HepG2 (cell line): ENCODE data around the gene PRSS48. TPM values are rescaled to one million over a fixed set of nuclear protein-coding genes. Genes with fewer than 3 reads are reported as not detected.

Experiments
- ARHGAP35 ChIP-seq: sonication (generic); formaldehyde crosslinking; IDR thresholded peaks from 2 replicates; pipeline ENCODE4 v1.9.0; 2022; ENCODE audit warnings: mild to moderate bottlenecking, inconsistent platforms, moderate library complexity, missing genetic modification reagents, borderline replicate concordance
- ARID4A ChIP-seq: sonication (generic); formaldehyde crosslinking; IDR thresholded peaks from 2 replicates; pipeline ENCODE4 v1.5.0; 2020; ENCODE audit warnings: mild to moderate bottlenecking, missing genetic modification reagents, borderline replicate concordance
- ARNT ChIP-seq: fragments of 450-650 bp; IDR thresholded peaks from 2 replicates; pipeline ENCODE4 v1.6.1; 2017
- ETV5 ChIP-seq: IDR thresholded peaks from 2 replicates; pipeline ENCODE4 v1.6.1; 2018; ENCODE audit warnings: missing biosample characterization, missing genetic modification reagents, inconsistent platforms, borderline replicate concordance
- KDM6A ChIP-seq: IDR thresholded peaks from 2 replicates; pipeline ENCODE4 v1.6.1; 2016; ENCODE audit warnings: low read depth
- KLF13 ChIP-seq: sonication (generic); formaldehyde crosslinking; IDR thresholded peaks from 2 replicates; pipeline ENCODE4 v1.4.0; 2020; ENCODE audit warnings: mild to moderate bottlenecking, missing genetic modification reagents
- SRSF4 ChIP-seq: fragments of 200-400 bp; formaldehyde crosslinking; IDR thresholded peaks from one replicate; pipeline ENCODE4 v1.6.1; 2018; ENCODE audit warnings: mild to moderate bottlenecking, low read depth, low read length, moderate library complexity; ENCODE audit not compliant: poor library complexity, severe bottlenecking
- U2AF2 ChIP-seq: fragments of 200-400 bp; formaldehyde crosslinking; IDR thresholded peaks from 2 replicates; pipeline ENCODE4 v1.6.1; 2017; ENCODE audit warnings: low read depth, mild to moderate bottlenecking, low read length
- WIZ ChIP-seq: sonication (generic); formaldehyde crosslinking; IDR thresholded peaks from 2 replicates; pipeline ENCODE4 v1.5.1; 2020; ENCODE audit warnings: mild to moderate bottlenecking, missing genetic modification reagents
- ZBTB25 ChIP-seq: IDR thresholded peaks from 2 replicates; pipeline ENCODE4 v1.6.1; 2018; ENCODE audit warnings: missing genetic modification reagents
- ZNF343 ChIP-seq: sonication (generic); formaldehyde crosslinking; IDR thresholded peaks from 2 replicates; pipeline ENCODE4 v1.4.0; 2020; ENCODE audit warnings: mild to moderate bottlenecking, missing genetic modification reagents
- ZNF44 ChIP-seq: sonication (generic); formaldehyde crosslinking; IDR thresholded peaks from 2 replicates; pipeline ENCODE4 v1.5.1; 2020; ENCODE audit warnings: mild to moderate bottlenecking, missing genetic modification reagents
- ZNF549 ChIP-seq: sonication (generic); formaldehyde crosslinking; IDR thresholded peaks from 2 replicates; pipeline ENCODE4 v1.5.0; 2020; ENCODE audit warnings: missing genetic modification reagents
- ZNF570 ChIP-seq: sonication (generic); formaldehyde crosslinking; IDR thresholded peaks from 2 replicates; pipeline ENCODE4 v1.4.0; 2020; ENCODE audit warnings: mild to moderate bottlenecking, missing genetic modification reagents, borderline replicate concordance
- ZNF790 ChIP-seq: sonication (generic); formaldehyde crosslinking; IDR thresholded peaks from 2 replicates; pipeline ENCODE4 v1.8.0; 2022; ENCODE audit warnings: missing genetic modification reagents, mild to moderate bottlenecking, borderline replicate concordance
- ZNF883 ChIP-seq: sonication (generic); formaldehyde crosslinking; IDR thresholded peaks from 2 replicates; pipeline ENCODE4 v1.5.1; 2020; ENCODE audit warnings: mild to moderate bottlenecking, missing genetic modification reagents; ENCODE audit errors: not compliant biosample characterization
- polyA plus RNA-seq, 8 experiments: library from polyadenylated mRNA; depleted of rRNA in 3 of 8; stranded (reverse) in 7 of 8; unstranded in 1 of 8; fragments of >200 nt; fragmentation: Illumina TruSeq in 4 of 8; extraction: Trizol in 4 of 8; gene quantifications; 2 replicates each; pipeline versions ENCODE4 v1.2.1 to v1.2.3, GENCODE V29; 2011 to 2016; ENCODE audit warnings: low read depth in 4 of 8, missing spikeins in 1 of 8, mixed read lengths in 1 of 8; ENCODE audit not compliant: insufficient read depth in 1 of 8
- total RNA-seq, 5 experiments: library from RNA; depleted of rRNA; stranded (reverse); fragments of >200 nt; fragmentation: Illumina TruSeq; extraction: Trizol; gene quantifications; 2 replicates each; pipeline ENCODE4 v1.2.3, GENCODE V29; 2016; ENCODE audit warnings: low read depth in 1 of 5
- TF ChIP-seq, protein P1 (sequence below): sonication (generic); formaldehyde crosslinking; IDR thresholded peaks from 2 replicates; pipeline ENCODE4 v1.4.0; 2020; ENCODE audit warnings: mild to moderate bottlenecking, missing genetic modification reagents
- TF ChIP-seq, protein P2 (sequence below): sonication (generic); formaldehyde crosslinking; IDR thresholded peaks from 2 replicates; pipeline ENCODE4 v1.4.0; 2020; ENCODE audit warnings: mild to moderate bottlenecking, missing genetic modification reagents
- TF ChIP-seq, protein P3 (sequence below): IDR thresholded peaks from 2 replicates; pipeline ENCODE4 v1.6.1; 2016; ENCODE audit warnings: mild to moderate bottlenecking

Gene PRSS48
- total and polyA plus RNA-seq, 2 of the 13 experiments (the other 11 are each of a cell fraction or from before 2014, with no cell fraction given), result not detected

GRCh38 chr4:151324752-151325110 is 47.8 kb downstream of the PRSS48 start (continued):
- no peak for TF ChIP-seq ZNF549
- no peak for TF ChIP-seq ARNT
- TF ChIP-seq ZNF570, result no peak
- no peak for TF ChIP-seq SRSF4
- TF ChIP-seq, protein P1, sequence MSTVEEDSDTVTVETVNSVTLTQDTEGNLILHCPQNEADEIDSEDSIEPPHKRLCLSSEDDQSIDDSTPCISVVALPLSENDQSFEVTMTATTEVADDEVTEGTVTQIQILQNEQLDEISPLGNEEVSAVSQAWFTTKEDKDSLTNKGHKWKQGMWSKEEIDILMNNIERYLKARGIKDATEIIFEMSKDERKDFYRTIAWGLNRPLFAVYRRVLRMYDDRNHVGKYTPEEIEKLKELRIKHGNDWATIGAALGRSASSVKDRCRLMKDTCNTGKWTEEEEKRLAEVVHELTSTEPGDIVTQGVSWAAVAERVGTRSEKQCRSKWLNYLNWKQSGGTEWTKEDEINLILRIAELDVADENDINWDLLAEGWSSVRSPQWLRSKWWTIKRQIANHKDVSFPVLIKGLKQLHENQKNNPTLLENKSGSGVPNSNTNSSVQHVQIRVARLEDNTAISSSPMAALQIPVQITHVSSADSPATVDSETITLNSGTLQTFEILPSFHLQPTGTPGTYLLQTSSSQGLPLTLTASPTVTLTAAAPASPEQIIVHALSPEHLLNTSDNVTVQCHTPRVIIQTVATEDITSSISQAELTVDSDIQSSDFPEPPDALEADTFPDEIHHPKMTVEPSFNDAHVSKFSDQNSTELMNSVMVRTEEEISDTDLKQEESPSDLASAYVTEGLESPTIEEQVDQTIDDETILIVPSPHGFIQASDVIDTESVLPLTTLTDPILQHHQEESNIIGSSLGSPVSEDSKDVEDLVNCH (CRISPR knock-in tag), result 0 out of 2 replicates have a peak, but pooled peaks have one; percentile 16
- 0 out of 2 replicates have a peak, but pooled peaks have one; percentile 10 for TF ChIP-seq ZNF790
- peak; percentile 74; the same call in 1 of the 2 replicates for TF ChIP-seq ARID4A (CRISPR knock-in tag)
- TF ChIP-seq KLF13 (CRISPR knock-in tag), result no peak
- peak; percentile 44; the same call in 1 of the 2 replicates for TF ChIP-seq ZNF343
- peak; percentile 68 for TF ChIP-seq ETV5 (CRISPR knock-in tag)
- peak; percentile 79; the same call in 1 of the 2 replicates for TF ChIP-seq ZBTB25 (CRISPR knock-in tag)
- TF ChIP-seq, protein P2, sequence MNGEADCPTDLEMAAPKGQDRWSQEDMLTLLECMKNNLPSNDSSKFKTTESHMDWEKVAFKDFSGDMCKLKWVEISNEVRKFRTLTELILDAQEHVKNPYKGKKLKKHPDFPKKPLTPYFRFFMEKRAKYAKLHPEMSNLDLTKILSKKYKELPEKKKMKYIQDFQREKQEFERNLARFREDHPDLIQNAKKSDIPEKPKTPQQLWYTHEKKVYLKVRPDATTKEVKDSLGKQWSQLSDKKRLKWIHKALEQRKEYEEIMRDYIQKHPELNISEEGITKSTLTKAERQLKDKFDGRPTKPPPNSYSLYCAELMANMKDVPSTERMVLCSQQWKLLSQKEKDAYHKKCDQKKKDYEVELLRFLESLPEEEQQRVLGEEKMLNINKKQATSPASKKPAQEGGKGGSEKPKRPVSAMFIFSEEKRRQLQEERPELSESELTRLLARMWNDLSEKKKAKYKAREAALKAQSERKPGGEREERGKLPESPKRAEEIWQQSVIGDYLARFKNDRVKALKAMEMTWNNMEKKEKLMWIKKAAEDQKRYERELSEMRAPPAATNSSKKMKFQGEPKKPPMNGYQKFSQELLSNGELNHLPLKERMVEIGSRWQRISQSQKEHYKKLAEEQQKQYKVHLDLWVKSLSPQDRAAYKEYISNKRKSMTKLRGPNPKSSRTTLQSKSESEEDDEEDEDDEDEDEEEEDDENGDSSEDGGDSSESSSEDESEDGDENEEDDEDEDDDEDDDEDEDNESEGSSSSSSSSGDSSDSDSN (CRISPR knock-in tag), result no peak; the same call in 1 of the 2 replicates
- TF ChIP-seq KDM6A (CRISPR knock-in tag), result peak; percentile 42; the same call in 1 of the 2 replicates
- TF ChIP-seq, protein P3, sequence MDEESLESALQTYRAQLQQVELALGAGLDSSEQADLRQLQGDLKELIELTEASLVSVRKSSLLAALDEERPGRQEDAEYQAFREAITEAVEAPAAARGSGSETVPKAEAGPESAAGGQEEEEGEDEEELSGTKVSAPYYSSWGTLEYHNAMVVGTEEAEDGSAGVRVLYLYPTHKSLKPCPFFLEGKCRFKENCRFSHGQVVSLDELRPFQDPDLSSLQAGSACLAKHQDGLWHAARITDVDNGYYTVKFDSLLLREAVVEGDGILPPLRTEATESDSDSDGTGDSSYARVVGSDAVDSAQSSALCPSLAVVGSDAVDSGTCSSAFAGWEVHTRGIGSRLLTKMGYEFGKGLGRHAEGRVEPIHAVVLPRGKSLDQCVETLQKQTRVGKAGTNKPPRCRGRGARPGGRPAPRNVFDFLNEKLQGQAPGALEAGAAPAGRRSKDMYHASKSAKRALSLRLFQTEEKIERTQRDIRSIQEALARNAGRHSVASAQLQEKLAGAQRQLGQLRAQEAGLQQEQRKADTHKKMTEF, result peak; percentile 66; the same call in 1 of the 2 replicates
- TF ChIP-seq ARHGAP35 (CRISPR knock-in tag), result no peak
- no peak for TF ChIP-seq ZNF44 (CRISPR knock-in tag)
- TF ChIP-seq WIZ, result no peak
- TF ChIP-seq ZNF883 (CRISPR knock-in tag), result no peak
- no peak for TF ChIP-seq U2AF2
